Ovary (tissue), 9 donors: ENCODE results near the gene RERG. TPM values are rescaled to one million over a fixed set of nuclear protein-coding genes. Genes with fewer than 3 reads are reported as not detected.

Source experiments
- DNase-seq, 5 donors: peaks; one replicate each; pipeline ENCODE4 v3.0.0-alpha.2; 2019 to 2020
- H3K27ac ChIP-seq, 2 donors: fragments of 200-600 bp; one replicate each; pipeline versions ENCODE4 v1.5.1 to v1.8.0; 2019 to 2022
- H3K27me3 ChIP-seq: fragments of 200-600 bp; one replicate; pipeline ENCODE4 v1.8.0; 2022
- H3K36me3 ChIP-seq: fragments of 200-600 bp; sonication (generic); one replicate; pipeline ENCODE4 v1.5.1; 2019
- H3K4me1 ChIP-seq: one replicate; pipeline ENCODE4 v1.8.1; 2013; ENCODE audit warnings: mild to moderate bottlenecking, moderate library complexity; ENCODE audit not compliant: insufficient read depth
- H3K4me3 ChIP-seq: fragments of 200-600 bp; sonication (generic); one replicate; pipeline ENCODE4 v1.5.1; 2017
- H3K9me3 ChIP-seq, 2 donors: fragments of 200-600 bp in 1 of 2; sonication (generic) in 1 of 2; one replicate each; pipeline versions ENCODE4 v1.5.1 to v1.8.1; 2013 to 2019; ENCODE audit warnings: mild to moderate bottlenecking in 1 of 2, moderate library complexity in 1 of 2
- EP300 ChIP-seq: sonication (generic); formaldehyde crosslinking; IDR thresholded peaks from one replicate; pipeline ENCODE4 v1.6.1; 2017; ENCODE audit warnings: antibody characterized with exemption
- POLR2A ChIP-seq: fragments of 450-650 bp; IDR thresholded peaks from one replicate; pipeline ENCODE4 v1.6.1; 2017; ENCODE audit warnings: antibody characterized with exemption, mild to moderate bottlenecking, moderate library complexity
- WGBS, 3 donors: extraction: QIAGEN DNeasy Blood & Tissue Kit in 1 of 3; methylation state at CpG; one replicate each; pipeline versions ENCODE4 v1.1.5 to v1.1.7; 2013 to 2017; 5-methylcytosine and 5-hydroxymethylcytosine counted together
- intact Hi-C, 4 donors: fragments of 100-400 bp; cut with DNase I; formaldehyde crosslinking; loops; one replicate each; pipeline versions ENCODE4 v1.11.0 to v1.15.1; 2022 to 2023
- polyA plus RNA-seq, 2 donors: library from polyadenylated mRNA; stranded (reverse); fragments of 200-250 nt in 1 of 2; fragments of 350-450 nt in 1 of 2; fragmentation: Illumina TruSeq in 1 of 2; extraction: RNeasy Lipid Tissue Mini Kit (QIAGEN cat#74804) in 1 of 2; gene quantifications; one replicate each; pipeline ENCODE4 v1.2.3, GENCODE V29; 2013 to 2014
- total RNA-seq, 7 donors: library from RNA; depleted of rRNA in 2 of 7; stranded (reverse); fragments of >200 nt in 2 of 7; fragmentation: NEBNext Ultra II Directional in 3 of 7; extraction: Animal tissue kit (Norgen Biotek cat#: 25700) in 3 of 7; gene quantifications; one replicate each; pipeline versions ENCODE4 v1.1.0 to v1.2.4, GENCODE V29; 2016 to 2023
- TF ChIP-seq, protein P1 (sequence below), 3 donors: fragments of 450-650 bp in 2 of 3; fragments of 200-600 bp in 1 of 3; IDR thresholded peaks; one replicate each; pipeline versions ENCODE4 v1.5.1 to v1.8.0; 2016 to 2022; ENCODE audit warnings: antibody characterized with exemption in 3 of 3, mild to moderate bottlenecking in 1 of 3
- donor health status: DM: no; HTN: no; CAD: no; lungs with moderate emphysema.
- donor health status: DM: no; HTN: no; CAD: no.
- donor health status: Bipolar disorder and iron deficiency.
- donor health status: DM: yes; HTN: yes; CAD: no.
- donor health status: DM: no; HTN: no; CAD: no.
- donor health status: DM: yes; HTN: yes; CAD: no.

RERG gene
- total and polyA plus RNA-seq, 9 donors = 12.9 to 96.8 (median 36.7) TPM

- intact Hi-C loops = no loop called here
- TF ChIP-seq EP300 = no peak
- TF ChIP-seq POLR2A = no peak
- TF ChIP-seq, protein P1, sequence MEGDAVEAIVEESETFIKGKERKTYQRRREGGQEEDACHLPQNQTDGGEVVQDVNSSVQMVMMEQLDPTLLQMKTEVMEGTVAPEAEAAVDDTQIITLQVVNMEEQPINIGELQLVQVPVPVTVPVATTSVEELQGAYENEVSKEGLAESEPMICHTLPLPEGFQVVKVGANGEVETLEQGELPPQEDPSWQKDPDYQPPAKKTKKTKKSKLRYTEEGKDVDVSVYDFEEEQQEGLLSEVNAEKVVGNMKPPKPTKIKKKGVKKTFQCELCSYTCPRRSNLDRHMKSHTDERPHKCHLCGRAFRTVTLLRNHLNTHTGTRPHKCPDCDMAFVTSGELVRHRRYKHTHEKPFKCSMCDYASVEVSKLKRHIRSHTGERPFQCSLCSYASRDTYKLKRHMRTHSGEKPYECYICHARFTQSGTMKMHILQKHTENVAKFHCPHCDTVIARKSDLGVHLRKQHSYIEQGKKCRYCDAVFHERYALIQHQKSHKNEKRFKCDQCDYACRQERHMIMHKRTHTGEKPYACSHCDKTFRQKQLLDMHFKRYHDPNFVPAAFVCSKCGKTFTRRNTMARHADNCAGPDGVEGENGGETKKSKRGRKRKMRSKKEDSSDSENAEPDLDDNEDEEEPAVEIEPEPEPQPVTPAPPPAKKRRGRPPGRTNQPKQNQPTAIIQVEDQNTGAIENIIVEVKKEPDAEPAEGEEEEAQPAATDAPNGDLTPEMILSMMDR (IDR thresholded peaks at IDR 0.05) = no peak
- Histone ChIP-seq H3K4me1 (peaks cover 15% of the 10 kb centered on the region), H3K27me3 (no peaks in the 10 kb centered on the region), H3K36me3 (no peaks in the 10 kb centered on the region), H3K4me3 (no peak overlapping the region), H3K27ac (peak overlapping the region in 1 of 2 donors; percentile 35), H3K9me3 (no peaks in the 10 kb centered on the region)
- WGBS, 3 donors = 40 to 56% (median 49%) methylated on average over 3 of the region's 3 CpGs
- no peak for DNase-seq
Measured at GRCh38 chr12:15196221-15196620, 25.0 kb downstream of the RERG start.

- no peak for DNase-seq
Measured at GRCh38 chr12:15194456-15195368, 26.5 kb downstream of the RERG start.

DNA sequence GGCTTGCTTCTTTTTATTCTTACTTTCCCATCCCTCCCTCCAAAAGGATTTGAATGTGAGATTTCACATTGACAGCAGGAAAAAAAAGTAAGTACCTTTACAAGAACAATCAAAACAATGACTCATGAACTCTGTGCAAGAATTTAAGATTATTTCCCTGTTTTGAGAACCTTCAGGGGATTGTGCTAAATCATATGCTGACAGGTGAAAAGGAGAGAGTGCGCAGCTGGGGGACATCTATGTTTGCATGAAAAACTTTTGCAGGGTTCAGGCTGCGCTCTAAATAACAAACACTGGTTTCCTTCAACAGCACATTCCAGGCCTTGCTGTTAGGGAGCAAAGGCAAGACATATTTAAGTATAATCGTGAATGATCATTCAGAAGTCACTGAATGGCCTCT lies 27.3 kb downstream of the RERG start:
- Histone ChIP-seq H3K27ac (peak overlapping the region in 1 of 2 donors; percentile 50), H3K36me3 (no peaks in the 10 kb centered on the region), H3K9me3 (no peaks in the 10 kb centered on the region), H3K27me3 (no peaks in the 10 kb centered on the region), H3K4me3 (no peak overlapping the region), H3K4me1 (peaks cover 15% of the 10 kb centered on the region)
- TF ChIP-seq, protein P1 (IDR thresholded peaks at IDR 0.05) = no peak
- TF ChIP-seq EP300 = no peak
- TF ChIP-seq POLR2A = no peak
- 5 to 14% (median 8%) methylated on average over 3 of the region's 3 CpGs for WGBS, 3 donors
- peak in 2 of 5 donors; percentile 44 to 45 for DNase-seq
- intact Hi-C loops = no loop called here

More at GRCh38 chr12:15194456-15195368, 26.5 kb downstream of the RERG start:
- H3K4me1 ChIP-seq = peaks cover 15% of the 10 kb centered on the region
- H3K27me3 ChIP-seq = no peaks in the 10 kb centered on the region
- intact Hi-C loops = no loop called here
- H3K4me3 ChIP-seq = no peak overlapping the region
- WGBS, 3 donors = 35 to 48% (median 36%) methylated on average over 6 of the region's 6 CpGs
- no peaks in the 10 kb centered on the region for H3K9me3 ChIP-seq
- no peaks in the 10 kb centered on the region for H3K36me3 ChIP-seq
- no peak for TF ChIP-seq EP300
- TF ChIP-seq, protein P1 (IDR thresholded peaks at IDR 0.05) = no peak
- no peak for TF ChIP-seq POLR2A
- H3K27ac ChIP-seq = peak overlapping the region; percentile 39 to 50

- TF ChIP-seq POLR2A (no peak), EP300 (no peak)
- TF ChIP-seq, protein P1 (IDR thresholded peaks at IDR 0.05) = no peak
- 89 to 93% (median 92%) methylated on average over 3 of the region's 3 CpGs for WGBS, 3 donors
- Histone ChIP-seq H3K36me3 (no peaks in the 10 kb centered on the region), H3K27me3 (no peaks in the 10 kb centered on the region), H3K4me1 (peaks cover 15% of the 10 kb centered on the region), H3K27ac (peak overlapping the region in 1 of 2 donors; percentile 16), H3K4me3 (no peak overlapping the region), H3K9me3 (no peaks in the 10 kb centered on the region)
- no peak for DNase-seq
- intact Hi-C loops = no loop called here
Measured at GRCh38 chr12:15192720-15193119, 28.5 kb downstream of the RERG start.
